OCI-M2 (cell line): ENCODE results near the gene SRGAP2B.
"Not testable (repeated sequence)": the region's sequence is repeated elsewhere in the genome, so short reads cannot be mapped to it uniquely, and the experiment has no call there.

Source experiments
- DNase-seq: peaks from one replicate; lab custom pipeline; 2025; ENCODE audit not compliant: unreplicated experiment; lab: John Stamatoyannopoulos, UW

SRGAP2B gene

DNA sequence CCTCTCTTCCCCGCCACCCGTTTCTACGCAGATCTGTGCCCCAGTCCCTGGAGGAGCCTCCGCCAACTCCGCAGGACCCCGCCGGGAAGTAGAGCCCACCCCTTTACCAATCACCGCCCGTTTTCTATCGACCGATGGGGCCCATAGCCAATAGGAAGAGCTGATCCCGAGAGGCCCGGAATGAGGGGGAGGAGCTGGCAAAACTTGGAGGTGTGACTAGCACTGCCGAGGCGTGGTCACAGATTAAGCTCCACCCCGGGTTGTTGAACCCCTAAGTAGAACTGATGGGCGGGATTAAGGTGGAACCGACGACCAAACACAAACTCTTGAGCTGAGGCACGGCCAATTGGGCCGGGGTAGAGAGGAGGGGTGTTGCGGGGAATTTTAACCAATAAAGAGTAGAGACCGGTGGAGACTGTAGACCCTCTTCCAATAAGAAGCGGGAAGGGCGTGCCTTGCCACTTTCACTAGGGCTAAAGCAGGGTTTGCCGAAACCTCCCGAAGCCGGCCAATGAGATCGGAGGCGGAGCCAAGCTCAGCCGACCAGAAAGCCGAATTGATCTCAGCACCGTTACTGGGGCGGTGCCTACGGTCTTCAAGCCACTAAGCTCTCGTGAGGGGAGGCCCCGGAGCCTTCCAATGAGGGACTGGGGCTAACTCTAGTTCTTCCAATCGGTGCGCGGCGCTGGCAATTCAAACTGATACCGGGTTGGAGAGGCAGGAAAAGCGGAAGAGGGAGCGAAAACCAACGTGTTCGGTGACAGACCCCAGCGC is at the start of gene SRGAP2B, which contains the start of gene FAM72D:
Gene SRGAP2B, minus strand, starts transcription at position 45 of the 774 bp plus-strand sequence. CDS start 2,427 bp downstream, outside the sequence.
Gene FAM72D, plus strand, starts transcription at position 691 of the 774 bp plus-strand sequence. CDS start 874 bp downstream, outside the sequence.
- DNase-seq: not testable (repeated sequence)

DNA sequence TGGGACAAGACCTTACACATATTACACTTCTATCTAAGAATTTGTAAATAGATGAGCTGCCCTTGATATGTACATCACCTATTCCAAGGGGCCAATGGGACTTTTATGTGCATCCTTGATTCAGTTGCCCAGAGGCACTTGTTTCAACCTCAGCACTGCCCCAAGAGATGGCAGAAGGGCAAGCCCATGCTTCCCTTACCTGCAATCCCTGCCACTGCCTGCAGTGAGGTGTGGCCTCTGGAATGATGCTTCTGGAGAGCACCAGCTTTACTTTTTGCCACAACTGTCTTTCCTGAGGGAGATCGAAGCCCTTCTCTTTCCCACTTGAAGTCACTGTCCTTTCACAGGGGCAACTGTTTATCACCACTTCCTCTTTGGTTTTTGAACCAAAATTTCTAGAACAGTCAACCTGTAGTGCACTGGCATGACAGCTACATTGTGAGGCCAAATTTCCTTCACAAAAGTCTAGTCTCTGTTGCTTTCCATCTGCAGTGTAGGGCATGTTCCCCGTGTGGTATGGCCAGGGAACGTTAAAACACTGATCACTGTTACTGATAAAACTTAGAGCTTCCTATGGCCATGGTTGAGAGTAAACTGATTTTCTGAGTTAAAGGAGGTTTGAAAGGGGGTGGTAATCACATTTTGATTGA is 49.3 kb upstream of the SRGAP2B start:
- DNase-seq: not testable (repeated sequence)

DNA sequence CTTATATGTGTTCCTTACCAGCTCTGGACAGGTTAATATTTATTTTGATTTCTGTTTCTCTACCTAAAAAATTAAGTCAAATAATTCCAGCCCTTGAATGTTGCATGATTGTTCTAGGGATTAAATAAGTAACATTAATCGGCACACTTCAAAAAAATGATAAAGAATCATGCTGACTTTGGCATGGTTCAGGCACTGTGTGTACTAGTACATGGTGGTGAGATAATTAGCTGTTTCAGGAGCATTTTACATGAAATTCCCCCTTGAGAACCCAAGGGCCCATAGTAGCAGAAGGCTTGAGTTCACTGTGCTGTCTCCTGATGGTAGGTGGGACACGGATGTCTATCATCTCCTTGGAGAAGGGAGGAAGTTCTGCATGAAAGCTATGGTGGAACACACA is 45.4 kb upstream of the SRGAP2B start:
- not testable (repeated sequence) for DNase-seq

DNA sequence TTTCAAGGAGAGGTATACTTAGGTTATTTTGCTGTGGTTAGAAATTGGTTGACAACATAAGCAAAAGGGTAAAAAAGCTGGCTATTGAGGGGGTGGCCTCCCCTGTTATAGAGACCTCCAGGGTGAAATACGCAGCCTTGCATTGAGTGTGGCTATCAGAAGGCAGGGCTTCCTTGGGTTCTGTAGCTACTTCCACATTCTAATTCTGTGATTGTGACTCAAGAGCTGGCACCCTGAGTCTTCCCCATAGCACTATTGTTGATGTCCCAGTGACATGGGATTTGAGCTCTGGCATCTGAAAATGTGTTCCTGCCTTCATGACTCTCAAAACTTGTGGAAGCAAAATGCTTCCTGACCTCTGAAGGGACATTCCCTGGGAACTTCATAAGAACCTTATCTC is 39.3 kb upstream of the SRGAP2B start:
- DNase-seq: not testable (repeated sequence)

DNA sequence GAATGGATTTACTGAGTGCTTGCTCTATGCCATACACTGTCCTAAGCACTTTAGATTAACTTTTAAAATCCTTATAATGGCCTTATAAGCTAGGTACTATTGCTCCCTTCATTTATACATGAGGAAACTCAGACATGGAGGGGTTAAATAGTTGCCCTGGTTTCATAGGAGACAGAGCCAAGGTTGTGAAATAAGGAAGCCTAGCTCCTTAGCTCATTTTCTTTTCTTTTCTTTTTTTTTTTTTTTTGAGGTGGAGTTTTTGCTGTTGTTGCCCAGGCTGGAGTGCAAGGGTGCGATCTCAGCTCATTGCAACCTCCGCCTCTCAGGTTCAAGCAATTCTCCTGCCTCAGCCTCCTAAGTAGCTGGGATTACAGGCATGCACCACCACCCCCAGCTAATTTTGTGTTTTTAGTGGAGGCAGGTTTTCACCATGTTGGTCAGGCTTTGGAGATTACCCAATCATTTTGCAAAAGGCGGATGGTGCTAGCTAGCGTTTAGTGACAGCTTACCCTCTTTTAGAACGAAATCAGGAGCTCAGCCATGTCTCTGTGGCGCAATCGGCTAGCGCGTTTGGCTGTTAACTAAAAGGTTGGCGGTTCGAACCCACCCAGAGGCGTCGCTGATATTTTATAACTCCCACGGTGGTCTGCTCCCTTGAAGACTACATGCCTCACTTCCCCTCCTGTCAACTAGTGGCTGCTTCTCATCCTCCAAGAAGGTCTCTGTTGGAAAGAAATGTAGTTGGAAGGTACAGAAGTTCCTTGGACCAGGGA is 33.8 kb upstream of the SRGAP2B start:
- not testable (repeated sequence) for DNase-seq

DNA sequence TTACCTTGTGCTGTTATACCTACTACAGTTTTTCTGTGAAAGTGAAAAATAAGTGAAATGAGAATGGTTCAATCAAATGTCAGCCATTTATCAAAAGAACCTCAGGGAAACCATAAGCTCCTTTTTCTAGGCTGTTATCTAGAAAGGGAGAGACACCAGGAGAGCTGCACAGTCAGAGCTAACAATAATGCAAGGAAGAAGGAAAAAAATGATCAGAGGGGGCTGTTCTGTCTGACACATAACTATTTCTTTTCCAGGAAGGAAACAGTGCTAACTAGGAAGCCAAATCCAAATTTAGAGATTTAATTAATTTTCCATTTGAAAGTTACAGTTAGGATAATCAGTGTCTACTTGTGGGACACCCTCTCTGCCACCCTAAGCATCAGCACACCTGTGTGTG is 32.0 kb upstream of the SRGAP2B start:
- not testable (repeated sequence) for DNase-seq

DNA sequence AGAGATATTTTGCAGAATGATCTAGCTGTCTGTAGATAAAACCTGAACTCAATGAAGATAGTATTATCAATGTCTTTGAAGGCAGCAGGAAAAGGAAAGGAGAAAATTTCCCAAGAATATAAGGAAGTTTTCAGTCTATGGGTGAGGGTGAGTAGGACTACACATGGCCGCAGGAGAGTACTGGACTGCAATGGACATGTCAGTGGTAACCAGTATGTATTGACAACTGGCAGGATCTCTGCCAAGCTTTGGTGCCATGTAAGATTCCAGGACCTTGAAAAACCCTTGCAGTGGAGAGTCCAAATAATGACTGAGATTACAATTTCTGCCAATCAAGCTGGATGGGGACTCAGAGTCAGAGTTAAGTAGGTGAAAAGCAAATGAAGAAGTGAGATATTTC is 30.0 kb upstream of the SRGAP2B start:
- DNase-seq: not testable (repeated sequence)

DNA sequence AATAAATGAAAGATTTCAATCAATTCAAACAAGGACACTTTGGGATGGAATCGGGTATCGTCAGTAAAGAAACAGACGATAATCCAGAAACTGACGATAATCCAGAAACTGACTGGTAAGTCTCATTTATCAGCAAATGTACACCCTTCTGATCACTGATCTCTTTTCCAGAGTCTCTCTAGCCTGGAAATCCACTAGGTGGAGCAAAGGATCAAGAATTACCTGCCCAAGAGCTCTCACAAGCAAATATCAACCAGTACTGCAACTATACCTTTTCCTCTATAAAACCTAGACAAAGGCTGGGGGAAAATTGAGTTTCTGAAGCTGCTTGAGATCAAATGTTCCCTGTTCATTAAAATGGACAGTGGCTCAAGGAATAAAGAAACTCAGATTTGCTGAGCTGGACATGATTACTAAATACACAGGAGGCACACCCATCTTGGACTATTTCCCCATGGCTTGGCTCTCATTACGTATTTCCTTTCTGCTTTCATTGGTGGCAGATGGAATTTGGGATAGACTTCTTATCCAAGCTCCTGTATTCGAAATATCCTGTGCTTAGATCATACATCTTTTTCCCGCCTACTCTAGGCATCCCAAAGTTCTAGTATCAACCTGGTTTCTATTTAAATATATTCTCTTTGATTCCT is 29.0 kb upstream of the SRGAP2B start:
- not testable (repeated sequence) for DNase-seq

DNA sequence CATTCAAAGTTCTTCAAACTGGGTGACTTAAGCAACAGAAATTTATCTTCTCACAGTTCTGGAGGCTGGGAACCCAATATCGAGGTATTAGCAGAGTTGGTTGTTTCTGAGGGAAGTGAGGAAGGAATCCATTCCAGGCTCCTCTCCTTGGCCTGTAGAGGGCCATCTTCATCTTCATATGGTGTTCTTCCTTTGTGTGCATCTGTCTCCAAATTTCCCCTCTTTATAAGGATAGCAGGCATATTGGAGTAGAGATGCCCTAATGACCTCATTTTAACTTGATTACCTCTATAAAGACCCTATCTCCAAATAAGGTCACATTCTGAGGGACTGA is 27.9 kb upstream of the SRGAP2B start:
- DNase-seq: not testable (repeated sequence)

DNA sequence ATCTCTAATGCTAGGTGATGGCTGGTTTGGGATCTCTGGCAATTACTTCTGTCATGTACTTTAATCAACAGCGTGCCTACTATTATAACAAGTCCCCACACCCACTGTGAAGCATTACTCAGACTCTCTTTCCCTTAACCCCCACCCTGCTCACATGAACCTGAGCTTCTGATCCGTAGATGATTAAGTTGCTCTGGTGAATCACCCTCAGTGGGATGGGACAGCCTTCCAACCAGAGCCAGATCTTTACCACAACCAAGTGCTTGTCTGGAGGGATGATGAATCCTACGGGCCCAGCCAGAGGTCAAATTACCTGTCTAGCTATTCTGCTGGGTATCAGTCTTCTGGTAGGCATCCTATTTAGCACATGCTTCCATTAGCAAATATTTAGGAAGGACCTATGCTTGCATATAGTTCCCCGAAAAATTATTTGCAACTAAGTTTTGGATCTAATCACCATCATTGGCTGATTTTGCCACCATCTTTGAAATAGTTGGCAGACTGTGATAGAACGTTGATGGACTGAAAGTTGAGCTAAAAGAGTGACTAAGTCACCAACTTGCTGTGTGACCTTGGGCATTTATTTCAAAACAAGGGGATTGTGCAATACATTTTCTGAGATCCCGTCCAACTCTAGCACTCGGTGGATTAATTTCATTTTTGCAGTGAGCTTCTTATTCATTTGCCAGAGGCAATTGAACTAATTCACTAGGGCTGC is 27.4 kb upstream of the SRGAP2B start:
- DNase-seq: not testable (repeated sequence)

DNA sequence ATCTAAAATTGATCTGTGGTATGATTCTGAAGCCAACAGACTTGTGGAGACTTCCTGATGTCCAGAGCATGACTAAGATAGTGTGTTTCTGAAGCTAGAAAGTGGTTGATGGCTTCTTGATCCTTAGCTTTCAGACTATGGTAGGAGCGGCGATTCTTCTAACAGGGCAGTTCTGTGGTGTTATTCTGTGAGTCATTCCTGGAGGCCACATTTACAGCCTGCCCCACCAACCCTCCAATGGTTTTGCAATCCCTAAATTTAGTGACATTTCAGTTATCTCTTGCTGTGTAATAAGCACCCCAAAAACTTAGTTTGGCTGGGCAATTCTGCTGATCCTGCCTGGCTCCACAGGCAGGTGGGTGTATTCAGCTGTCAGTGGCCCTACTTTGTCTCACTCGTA is 24.7 kb upstream of the SRGAP2B start:
- not testable (repeated sequence) for DNase-seq

DNA sequence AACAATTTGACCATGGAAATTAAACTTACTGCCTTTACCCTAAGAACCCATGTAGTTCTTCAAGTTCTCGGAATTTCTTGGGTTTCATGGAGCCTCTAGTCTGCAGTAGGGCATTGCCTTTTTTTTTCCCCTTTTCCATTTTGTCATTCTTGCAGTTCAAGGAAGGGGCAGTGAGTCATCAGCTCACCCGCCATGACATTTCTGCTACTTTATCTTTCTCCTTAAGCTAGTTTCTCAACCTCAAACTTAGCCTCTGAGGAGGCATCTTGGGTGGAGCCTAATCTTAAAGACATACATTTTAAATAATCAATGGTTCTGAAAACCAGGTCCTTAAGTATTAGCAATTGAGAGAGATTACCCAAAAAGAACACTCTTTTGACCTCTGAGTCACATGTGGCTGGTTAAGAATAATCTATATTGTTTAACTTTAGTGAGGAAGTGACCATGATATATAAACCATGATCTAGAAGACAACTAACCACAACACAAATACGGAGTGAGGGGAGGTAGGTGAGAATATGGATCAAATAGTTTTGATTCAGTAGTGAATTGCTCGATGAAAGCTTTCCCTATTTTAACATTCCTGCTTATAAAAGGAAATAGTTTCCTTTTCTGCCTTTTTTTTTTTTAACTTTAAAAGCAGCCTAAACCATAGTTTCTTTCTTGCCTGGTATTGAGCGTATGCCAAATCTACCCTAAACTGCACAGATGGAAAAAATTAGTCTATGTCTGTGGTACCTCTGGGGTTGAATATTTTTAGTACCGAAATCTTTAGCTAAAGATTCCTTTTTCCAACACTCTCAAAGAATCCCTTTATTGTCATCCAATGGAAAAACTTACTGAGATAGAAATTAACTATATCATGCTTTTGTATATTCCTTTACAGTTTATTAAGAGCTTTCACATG is 20.7 kb upstream of the SRGAP2B start:
- not testable (repeated sequence) for DNase-seq

DNA sequence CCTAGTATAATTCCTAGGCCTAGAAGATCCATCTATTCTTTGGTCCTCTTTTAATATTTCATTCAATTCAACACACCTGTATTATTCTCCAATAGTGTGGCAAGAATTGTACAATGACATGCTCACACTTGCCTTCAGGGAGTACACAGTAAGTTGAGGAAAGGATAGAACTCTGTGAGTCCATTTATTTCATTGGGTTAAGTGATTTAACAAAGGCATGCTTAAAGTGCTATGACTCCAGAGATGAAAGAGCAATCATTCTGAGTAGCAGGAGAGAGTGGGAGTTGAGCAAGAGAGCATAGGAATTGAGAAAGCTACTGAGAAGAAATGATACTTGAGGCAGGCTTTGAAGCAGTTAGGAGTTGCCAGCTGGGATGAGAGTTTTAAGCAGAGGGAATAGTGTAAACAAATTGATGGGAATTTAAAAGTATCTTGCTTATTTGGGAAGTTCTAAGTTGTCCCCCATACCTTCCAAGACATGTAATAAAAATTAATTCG is 19.5 kb upstream of the SRGAP2B start:
- DNase-seq: not testable (repeated sequence)

DNA sequence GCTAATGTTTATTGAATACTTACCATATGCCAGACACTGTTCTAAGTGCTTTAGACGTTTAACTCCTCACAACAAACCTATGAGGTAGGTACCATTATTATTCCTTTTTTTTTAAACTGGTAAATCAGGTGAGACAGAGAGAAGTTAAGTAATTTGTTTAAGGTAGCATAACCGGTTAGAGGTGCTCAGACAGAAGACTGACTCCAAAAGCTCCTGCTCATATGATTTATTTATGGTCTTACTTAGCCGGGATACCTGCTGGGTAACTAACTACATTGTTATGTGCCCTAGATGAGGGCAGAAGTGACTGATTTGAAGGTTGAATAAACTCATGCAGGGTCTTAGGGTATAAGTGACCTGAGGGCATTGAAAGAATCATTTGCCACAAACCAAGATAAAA is 17.6 kb upstream of the SRGAP2B start:
- DNase-seq: not testable (repeated sequence)

DNA sequence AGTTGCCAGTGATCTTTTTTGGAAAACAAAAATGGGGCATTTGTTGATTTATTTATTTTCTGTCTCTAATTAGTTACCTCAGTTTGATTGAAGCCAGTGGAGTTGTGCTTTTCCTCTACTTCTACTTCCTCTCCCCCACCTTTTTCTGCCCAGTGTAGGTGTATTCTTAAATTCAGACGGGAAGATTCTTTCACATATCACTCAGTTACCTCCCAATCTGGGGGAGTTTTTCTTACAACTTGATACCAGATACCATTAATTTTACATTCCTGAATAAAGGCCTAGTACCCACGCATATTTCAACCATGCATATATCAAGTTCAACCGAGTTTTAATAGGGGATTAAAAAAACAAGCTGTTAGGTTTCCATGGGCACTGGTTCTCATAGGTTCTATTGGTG is 16.5 kb upstream of the SRGAP2B start:
- DNase-seq: not testable (repeated sequence)

DNA sequence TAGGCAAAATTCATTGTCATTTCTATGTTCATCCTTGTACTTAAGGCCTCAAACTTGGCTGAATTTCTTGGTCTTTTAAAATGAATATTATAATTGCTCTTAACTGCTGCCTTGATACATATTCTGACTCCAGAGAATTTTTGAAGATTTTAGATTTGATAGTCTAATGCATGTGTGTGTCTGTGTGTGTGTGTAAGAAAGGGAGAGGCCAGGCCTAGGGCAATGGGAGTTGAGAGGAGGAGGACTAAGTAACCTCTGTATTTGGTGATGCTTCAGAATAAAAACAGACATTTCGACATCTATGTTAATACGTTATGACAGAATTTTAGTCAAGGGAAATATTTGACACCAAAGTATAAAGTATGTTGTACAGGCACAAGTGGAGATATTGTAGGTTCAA is 8.2 kb upstream of the SRGAP2B start:
- not testable (repeated sequence) for DNase-seq

DNA sequence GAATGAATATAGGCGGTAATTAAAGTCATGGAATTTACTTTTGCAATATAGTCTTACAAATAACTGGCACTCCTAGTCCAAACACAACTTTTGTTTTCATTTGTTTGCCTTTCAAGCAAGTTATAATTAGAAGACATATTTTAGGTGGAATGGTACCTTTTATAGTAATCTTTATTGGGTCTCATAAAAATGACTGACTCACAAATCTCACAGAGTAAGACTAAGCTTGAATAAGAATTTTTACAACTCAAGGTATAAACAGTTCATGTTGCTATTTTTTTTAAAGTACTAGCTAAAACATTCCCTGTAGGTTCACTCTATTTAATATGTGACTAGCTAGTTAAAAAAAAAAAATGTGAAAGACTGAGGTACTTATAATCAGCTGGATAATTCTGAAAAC is 6.6 kb upstream of the SRGAP2B start:
- not testable (repeated sequence) for DNase-seq

DNA sequence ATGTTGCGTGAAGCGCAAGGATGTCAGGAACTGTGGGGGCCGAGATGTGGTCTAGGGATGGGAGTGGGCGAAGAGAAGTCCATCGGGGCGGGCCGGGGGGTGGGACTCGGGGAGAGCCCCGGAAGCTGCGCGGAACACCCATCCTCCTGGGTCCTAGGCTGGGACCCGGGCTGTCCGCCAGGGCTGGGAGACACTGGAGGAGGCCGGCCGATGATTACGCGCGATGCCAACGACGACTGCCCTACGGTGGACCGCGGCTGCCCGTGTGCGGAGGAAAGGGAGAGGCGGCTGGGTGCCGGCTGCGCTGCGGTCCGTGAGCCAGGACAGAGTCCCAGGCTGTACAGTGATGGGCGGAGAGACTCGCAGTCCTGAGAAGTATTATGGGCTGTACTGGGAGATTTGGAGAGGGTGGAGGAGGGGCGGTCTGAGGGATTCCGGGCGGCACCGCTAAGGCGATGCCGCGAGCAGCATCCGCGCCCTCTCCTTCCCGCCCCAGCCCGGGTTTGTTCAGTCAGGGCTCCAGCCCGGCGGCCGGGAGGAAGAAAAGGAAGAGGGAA is 395 bp downstream of the SRGAP2B start:
- DNase-seq: not testable (repeated sequence)
